GM15510 (cell line): ENCODE measurements around the gene CNNM2.

Experiments
- POLR2A ChIP-seq: IDR thresholded peaks from 3 replicates; pipeline ENCODE4 v1.6.1; 2011; ENCODE audit warnings: borderline replicate concordance; ENCODE audit not compliant: insufficient read length; ENCODE audit errors: extremely low read depth

Gene CNNM2

DNA sequence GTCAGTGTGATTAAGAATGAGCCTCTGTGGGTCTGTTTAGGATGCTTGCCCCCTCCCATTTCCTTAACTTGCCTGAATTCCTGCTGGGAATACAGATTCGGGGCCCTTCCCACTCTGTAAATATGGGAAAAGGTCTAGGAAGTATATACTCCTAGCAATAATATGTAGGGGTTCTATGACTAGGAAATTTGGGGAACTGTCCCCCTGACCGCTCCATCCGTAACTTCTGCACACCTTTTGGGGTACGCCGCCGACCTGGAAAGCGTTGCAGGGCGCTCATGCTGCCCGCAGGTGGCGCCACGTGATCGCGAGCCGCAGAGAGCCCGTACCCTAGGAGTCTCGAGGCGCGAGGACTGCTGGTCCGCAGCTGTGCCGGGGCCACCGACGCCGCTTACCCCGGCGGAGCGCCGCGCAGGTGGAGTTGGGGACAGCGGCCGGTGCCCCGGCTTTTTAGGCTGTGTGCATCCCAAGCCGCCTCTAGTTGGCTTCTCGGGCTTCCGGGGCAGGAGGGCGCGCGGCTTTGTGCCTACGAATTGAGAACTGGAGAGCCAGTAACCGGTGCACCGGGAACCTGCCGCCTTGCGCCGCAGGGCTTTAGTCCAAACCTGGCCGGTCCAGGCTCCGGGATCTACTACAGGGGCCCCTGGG lies 656 bp upstream of the CNNM2 start:
- no peak for TF ChIP-seq POLR2A

DNA sequence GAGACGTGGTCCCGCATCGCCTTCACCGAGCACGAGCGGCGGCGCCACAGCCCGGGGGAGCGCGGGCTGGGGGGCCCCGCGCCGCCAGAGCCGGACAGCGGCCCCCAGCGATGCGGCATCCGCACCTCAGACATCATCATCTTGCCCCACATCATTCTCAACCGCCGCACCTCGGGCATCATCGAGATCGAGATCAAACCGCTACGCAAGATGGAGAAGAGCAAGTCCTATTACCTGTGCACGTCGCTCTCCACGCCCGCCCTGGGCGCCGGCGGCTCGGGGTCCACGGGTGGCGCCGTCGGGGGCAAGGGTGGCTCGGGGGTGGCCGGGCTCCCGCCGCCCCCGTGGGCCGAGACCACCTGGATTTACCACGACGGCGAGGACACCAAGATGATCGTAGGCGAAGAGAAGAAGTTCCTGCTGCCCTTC lies 737 bp downstream of the CNNM2 start:
- no peak for TF ChIP-seq POLR2A

- no peak for TF ChIP-seq POLR2A
Observed at GRCh38 chr10:102919246-102919959, 1.3 kb downstream of the CNNM2 start.

- TF ChIP-seq POLR2A: no peak
Observed at GRCh38 chr10:102919992-102920739, 2.1 kb downstream of the CNNM2 start.

DNA sequence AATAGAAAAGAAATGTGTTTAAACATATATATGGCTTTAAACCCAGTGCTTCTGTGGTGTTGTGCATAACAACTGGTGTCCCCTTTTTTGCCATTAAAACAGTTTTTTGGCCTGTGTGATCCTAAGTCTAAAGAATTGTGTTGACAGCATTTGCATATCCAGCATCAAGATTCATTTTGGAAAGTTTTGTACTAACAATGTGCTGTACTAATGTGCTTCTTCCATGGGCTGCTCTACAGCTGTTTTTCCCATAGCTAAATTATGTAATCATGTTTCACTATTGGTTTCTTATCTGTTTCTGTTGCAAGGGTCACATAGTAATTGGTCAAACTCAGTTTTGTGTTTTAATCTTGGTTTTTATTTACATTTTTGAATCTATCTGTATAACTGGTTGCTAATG lies 5.5 kb downstream of the CNNM2 start:
- TF ChIP-seq POLR2A: no peak

DNA sequence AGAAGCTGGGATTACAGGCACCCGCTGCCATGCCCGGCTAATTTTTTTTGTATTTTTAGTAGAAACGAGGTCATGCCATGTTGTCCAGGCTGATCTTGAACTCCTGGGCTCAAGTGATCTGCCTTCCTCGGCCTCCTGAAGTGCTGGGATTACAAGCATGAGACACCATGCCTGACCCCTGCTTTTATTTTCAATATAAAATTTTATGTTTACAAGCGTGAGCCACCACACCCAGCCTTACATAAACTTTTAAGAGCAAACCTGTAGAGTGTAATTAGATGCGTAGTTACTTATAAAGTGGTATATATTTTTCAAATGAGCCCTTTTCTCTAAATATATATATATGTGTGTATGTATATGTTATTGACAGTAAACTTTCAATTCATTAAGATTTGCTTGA lies 8.7 kb downstream of the CNNM2 start:
- TF ChIP-seq POLR2A: no peak

DNA sequence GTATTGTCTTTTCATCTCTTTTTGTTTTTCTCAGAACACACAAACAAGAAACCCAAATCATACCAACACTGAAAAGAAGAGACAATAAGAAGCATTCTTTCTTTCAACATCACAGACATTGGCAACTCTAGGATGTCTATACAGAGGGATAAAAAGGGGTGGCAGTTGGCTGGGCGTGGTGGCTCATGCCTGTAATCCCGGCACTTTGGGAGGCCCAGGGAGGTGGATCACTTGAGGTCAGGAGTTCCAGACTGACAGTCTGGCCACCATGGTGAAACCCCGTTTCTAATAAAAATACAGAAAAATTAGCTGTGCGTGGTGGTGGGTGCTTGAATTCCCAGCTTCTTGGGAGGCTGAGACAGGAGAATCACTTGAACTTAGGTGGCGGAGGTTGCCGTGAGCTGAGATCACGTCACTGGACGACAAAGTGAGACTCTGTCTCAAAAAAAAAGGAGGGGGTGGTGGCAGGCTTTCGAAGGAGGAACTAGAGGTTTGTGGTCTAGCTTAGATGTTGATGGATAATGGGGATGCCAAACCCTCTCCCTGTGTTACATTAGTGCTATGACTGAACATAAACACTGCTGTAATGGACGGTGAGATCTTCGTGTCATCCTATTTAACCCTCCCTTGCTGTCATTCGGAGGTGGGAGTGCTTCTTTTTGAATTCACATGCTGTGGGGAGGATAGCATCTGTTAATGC lies 9.4 kb downstream of the CNNM2 start:
- TF ChIP-seq POLR2A: no peak

- no peak for TF ChIP-seq POLR2A
Observed at GRCh38 chr10:102930720-102931119, 12.6 kb downstream of the CNNM2 start.

DNA sequence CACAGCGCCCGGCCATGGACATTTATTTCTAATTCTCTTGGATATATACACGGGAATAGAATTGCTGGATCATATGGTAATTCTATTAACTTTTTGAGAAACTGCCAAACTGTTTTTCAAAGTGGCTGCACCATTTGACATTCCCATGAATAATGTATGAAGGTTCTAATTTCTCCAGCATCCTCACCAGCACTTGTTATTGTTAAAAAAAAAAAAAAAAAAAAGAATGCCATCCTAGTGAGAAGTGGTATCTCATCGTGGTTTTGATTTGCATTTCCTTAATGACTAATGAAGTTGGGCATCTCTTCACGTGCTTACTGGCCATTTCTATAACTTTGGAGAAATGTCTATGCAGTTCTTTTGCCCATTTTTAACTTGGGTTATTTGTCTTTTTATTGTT lies 13.5 kb downstream of the CNNM2 start:
- no peak for TF ChIP-seq POLR2A

GRCh38 chr10:102935505-102935904 lies 17.4 kb downstream of the CNNM2 start:
- no peak for TF ChIP-seq POLR2A

GRCh38 chr10:102935939-102936605 lies 18.0 kb downstream of the CNNM2 start:
- TF ChIP-seq POLR2A: no peak

DNA sequence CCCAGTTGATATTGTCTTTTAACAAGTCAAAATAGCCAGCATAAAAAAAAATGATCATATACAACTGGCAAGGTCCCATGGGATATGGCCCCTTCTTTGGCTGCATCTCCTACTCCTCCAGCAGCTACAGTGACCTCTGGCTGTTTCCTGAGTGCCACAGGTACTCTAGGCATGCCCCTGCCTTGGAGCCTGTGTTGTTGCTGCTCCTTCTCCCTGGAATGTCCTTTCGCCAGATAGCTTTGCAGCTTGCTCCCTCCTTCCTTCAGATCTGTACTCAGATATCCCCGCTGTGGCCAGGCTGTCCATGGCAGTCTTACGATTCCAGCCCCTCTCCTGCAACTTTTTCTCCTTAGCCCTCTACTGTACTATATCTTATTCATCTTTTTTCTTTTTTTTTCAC lies 23.3 kb downstream of the CNNM2 start:
- no peak for TF ChIP-seq POLR2A

GRCh38 chr10:102945449-102945848 lies 27.4 kb downstream of the CNNM2 start:
- no peak for TF ChIP-seq POLR2A

GRCh38 chr10:102945962-102946361 lies 27.9 kb downstream of the CNNM2 start:
- TF ChIP-seq POLR2A: no peak
